Trophoblast cell (in vitro differentiated cells and primary cell): ENCODE data around the gene MACROH2A2.
"Not testable (repeated sequence)": the region's sequence is repeated elsewhere in the genome, so short reads cannot be mapped to it uniquely, and the experiment has no call there.

ENCODE experiments used
- DNase-seq, 2 donors: peaks; one replicate each; pipeline ENCODE4 v3.0.0-alpha.2; 2016
- H2AFZ ChIP-seq: 2 replicates; pipeline ENCODE4 v1.6.1; 2013; ENCODE audit warnings: low read length, moderate library complexity, mild to moderate bottlenecking; ENCODE audit not compliant: insufficient read depth, poor library complexity
- H2AK5ac ChIP-seq: 2 replicates; pipeline ENCODE4 v1.6.1; 2013; ENCODE audit warnings: mild to moderate bottlenecking, low read length
- H2BK120ac ChIP-seq: 2 replicates; pipeline ENCODE4 v1.6.1; 2013; ENCODE audit warnings: low read length, mild to moderate bottlenecking, moderate library complexity; ENCODE audit not compliant: insufficient read depth, poor library complexity
- H2BK12ac ChIP-seq: 2 replicates; pipeline ENCODE4 v1.6.1; 2013; ENCODE audit warnings: mild to moderate bottlenecking, low read length, moderate library complexity
- H2BK5ac ChIP-seq: 2 replicates; pipeline ENCODE4 v1.6.1; 2013; ENCODE audit warnings: low read length, low read depth, moderate library complexity, mild to moderate bottlenecking; ENCODE audit not compliant: poor library complexity
- H3K14ac ChIP-seq: 2 replicates; pipeline ENCODE4 v1.6.1; 2013; ENCODE audit warnings: mild to moderate bottlenecking, low read length
- H3K18ac ChIP-seq: 2 replicates; pipeline ENCODE4 v1.6.1; 2013; ENCODE audit warnings: mild to moderate bottlenecking, low read length
- H3K23ac ChIP-seq: 2 replicates; pipeline ENCODE4 v1.6.1; 2013; ENCODE audit warnings: low read length
- H3K27ac ChIP-seq: 2 replicates; pipeline ENCODE4 v1.5.1; 2013; ENCODE audit warnings: low read depth, mild to moderate bottlenecking, inconsistent platforms, low read length, moderate library complexity
- H3K27me3 ChIP-seq: 2 replicates; pipeline ENCODE4 v1.6.1; 2013; ENCODE audit warnings: inconsistent platforms, mild to moderate bottlenecking, low read length, moderate library complexity; ENCODE audit not compliant: insufficient read depth
- H3K36me3 ChIP-seq, 2 experiments: 1 replicate in 1 of 2; 2 replicates in 1 of 2; pipeline ENCODE4 v1.6.1; 2013; ENCODE audit warnings: low read length in 2 of 2, mild to moderate bottlenecking in 2 of 2, moderate library complexity in 1 of 2; ENCODE audit not compliant: insufficient read depth in 2 of 2, control insufficient read depth in 1 of 2
- H3K4ac ChIP-seq: 2 replicates; pipeline ENCODE4 v1.6.1; 2013; ENCODE audit warnings: low read depth, mild to moderate bottlenecking, low read length, moderate library complexity
- H3K4me1 ChIP-seq, 2 experiments: 1 replicate in 1 of 2; 2 replicates in 1 of 2; pipeline ENCODE4 v1.6.1; 2013; ENCODE audit warnings: low read length in 2 of 2, mild to moderate bottlenecking in 2 of 2, moderate library complexity in 1 of 2; ENCODE audit not compliant: insufficient read depth in 2 of 2, control insufficient read depth in 1 of 2
- H3K4me2 ChIP-seq: 2 replicates; pipeline ENCODE4 v1.6.1; 2013; ENCODE audit warnings: inconsistent platforms, mild to moderate bottlenecking, low read length, moderate library complexity
- H3K4me3 ChIP-seq: 2 replicates; pipeline ENCODE4 v1.5.1; 2013; ENCODE audit warnings: mild to moderate bottlenecking, low read depth, low read length, inconsistent platforms
- H3K79me1 ChIP-seq: one replicate; pipeline ENCODE4 v1.6.1; 2013; ENCODE audit warnings: low read length
- H3K79me2 ChIP-seq: 2 replicates; pipeline ENCODE4 v1.6.1; 2013; ENCODE audit warnings: low read length, mild to moderate bottlenecking; ENCODE audit not compliant: control insufficient read depth, insufficient read depth, poor library complexity
- H3K9ac ChIP-seq: 2 replicates; pipeline ENCODE4 v1.6.1; 2013; ENCODE audit warnings: mild to moderate bottlenecking, low read length
- H3K9me3 ChIP-seq: 2 replicates; pipeline ENCODE4 v1.6.1; 2013; ENCODE audit warnings: low read depth, mild to moderate bottlenecking, control low read depth, inconsistent platforms, low read length; ENCODE audit not compliant: insufficient read depth
- H4K12ac ChIP-seq: 2 replicates; pipeline ENCODE4 v1.6.1; 2013; ENCODE audit warnings: low read depth, mild to moderate bottlenecking, low read length, moderate library complexity
- H4K8ac ChIP-seq: 2 replicates; pipeline ENCODE4 v1.6.1; 2013; ENCODE audit warnings: low read depth, mild to moderate bottlenecking, low read length, moderate library complexity
- H4K91ac ChIP-seq: one replicate; pipeline ENCODE4 v1.6.1; 2013; ENCODE audit warnings: low read depth, mild to moderate bottlenecking, low read length, moderate library complexity
- WGBS: extraction: QIAGEN DNeasy Blood & Tissue Kit; methylation state at CpG from one replicate; pipeline ENCODE4 v1.1.7; 2013; ENCODE audit warnings: missing lambda C conversion rate; ENCODE audit not compliant: insufficient read length, insufficient coverage; ENCODE audit errors: extremely low coverage; 5-methylcytosine and 5-hydroxymethylcytosine counted together

The MACROH2A2 gene

GRCh38 chr10:70041739-70042138, 10.9 kb upstream of the MACROH2A2 start:
- not testable (repeated sequence) for H3K79me2 ChIP-seq, H4K12ac ChIP-seq, H3K23ac ChIP-seq, H3K27me3 ChIP-seq, H3K4me3 ChIP-seq, H3K4me1 ChIP-seq, H3K79me1 ChIP-seq, H3K9me3 ChIP-seq, H4K91ac ChIP-seq, H4K8ac ChIP-seq, H3K14ac ChIP-seq, H2BK5ac ChIP-seq, H2BK120ac ChIP-seq, H3K27ac ChIP-seq, H3K9ac ChIP-seq, H3K18ac ChIP-seq, H2BK12ac ChIP-seq, DNase-seq, H2AFZ ChIP-seq, H3K4ac ChIP-seq, H2AK5ac ChIP-seq, H3K36me3 ChIP-seq, H3K4me2 ChIP-seq
- WGBS: no CpG with 5 or more reads among the region's 8 CpGs

GRCh38 chr10:70047066-70047465, 5.6 kb upstream of the MACROH2A2 start:
- not testable (repeated sequence) for H2BK120ac ChIP-seq, H3K18ac ChIP-seq, H4K91ac ChIP-seq, H3K79me2 ChIP-seq, H2AK5ac ChIP-seq, H2BK12ac ChIP-seq, H2BK5ac ChIP-seq, H3K9me3 ChIP-seq, H3K79me1 ChIP-seq, H3K4me2 ChIP-seq, H3K27me3 ChIP-seq, H2AFZ ChIP-seq, H3K4ac ChIP-seq, DNase-seq, H3K23ac ChIP-seq, H3K9ac ChIP-seq, H4K8ac ChIP-seq, H3K27ac ChIP-seq, H3K4me3 ChIP-seq, H4K12ac ChIP-seq, H3K36me3 ChIP-seq, H3K4me1 ChIP-seq, H3K14ac ChIP-seq
- WGBS: no CpG with 5 or more reads among the region's 4 CpGs

- no peaks in the 10 kb centered on the region for H3K36me3 ChIP-seq
- H4K12ac ChIP-seq: no peak overlapping the region
- no peak overlapping the region for H2AFZ ChIP-seq
- no peak overlapping the region for H2BK12ac ChIP-seq
- WGBS: no CpG with 5 or more reads among the region's 5 CpGs
- H3K27me3 ChIP-seq: peaks cover 14% of the 10 kb centered on the region
- H3K9me3 ChIP-seq: no peaks in the 10 kb centered on the region
- H4K91ac ChIP-seq: no peak overlapping the region
- H3K18ac ChIP-seq: no peak overlapping the region
- no peaks in the 10 kb centered on the region for H3K4me1 ChIP-seq
- no peak overlapping the region for H2BK5ac ChIP-seq
- H3K23ac ChIP-seq: no peak overlapping the region
- H3K14ac ChIP-seq: no peak overlapping the region
- H3K79me1 ChIP-seq: peaks cover 4% of the 10 kb centered on the region
- no peak overlapping the region for H3K27ac ChIP-seq
- H4K8ac ChIP-seq: no peak overlapping the region
- no peak overlapping the region for H3K4ac ChIP-seq
- H2AK5ac ChIP-seq: no peak overlapping the region
- H3K79me2 ChIP-seq: peaks cover 1% of the 10 kb centered on the region
- DNase-seq: no peak
- no peak overlapping the region for H2BK120ac ChIP-seq
- no peak overlapping the region for H3K4me3 ChIP-seq
- H3K4me2 ChIP-seq: no peak overlapping the region
- H3K9ac ChIP-seq: peak overlapping the region; percentile 67
These were observed 4.5 kb upstream of the MACROH2A2 start for GRCh38 chr10:70048030-70048723.

- Histone ChIP-seq H3K79me1 (peaks cover 6% of the 10 kb centered on the region), H3K14ac (no peak overlapping the region), H3K4me3 (no peak overlapping the region), H2AK5ac (no peak overlapping the region), H3K4me2 (no peak overlapping the region), H3K27ac (no peak overlapping the region), H4K12ac (no peak overlapping the region), H3K9me3 (peaks cover 2% of the 10 kb centered on the region), H3K18ac (no peak overlapping the region), H2AFZ (no peak overlapping the region), H3K27me3 (peaks cover 22% of the 10 kb centered on the region), H3K4ac (no peak overlapping the region), H2BK5ac (no peak overlapping the region), H4K91ac (no peak overlapping the region), H4K8ac (no peak overlapping the region), H3K4me1 (no peaks in the 10 kb centered on the region), H2BK12ac (no peak overlapping the region), H3K23ac (no peak overlapping the region), H3K9ac (no peak overlapping the region), H3K36me3 (no peaks in the 10 kb centered on the region), H2BK120ac (no peak overlapping the region), H3K79me2 (peaks cover 3% of the 10 kb centered on the region)
- WGBS: no CpG with 5 or more reads among the region's 6 CpGs
- DNase-seq: no peak
These were observed 798 bp upstream of the MACROH2A2 start for GRCh38 chr10:70051848-70052247.
